ENCODE data around the gene SLC27A5. TPM values are rescaled to one million over a fixed set of nuclear protein-coding genes. Genes with fewer than 3 reads are reported as not detected.

The SLC27A5 gene
- total and polyA plus RNA-seq, 2 experiments from 2014 or later = 16.2 to 35.5 TPM

GRCh38 chr19:58456111-58456510 lies 55.7 kb downstream of the SLC27A5 start:
- peaks cover 2% of the 10 kb centered on the region; the same call in 1 of the 3 replicates for H3K9me3 Mint-ChIP-seq
- no peak for TF ChIP-seq NANOG (IDR thresholded peaks at IDR 0.05; ENCODE audit: borderline replicate concordance)
- TF ChIP-seq JUNB (IDR thresholded peaks at IDR 0.05; ENCODE audit: unreplicated experiment) = no peak
- TF ChIP-seq EZH2 (IDR thresholded peaks at IDR 0.05; ENCODE audit: low read depth, unreplicated experiment) = no peak
- TF ChIP-seq ZNF331 (CRISPR knock-in tag; IDR thresholded peaks at IDR 0.05; ENCODE audit: low read depth) = no peak
- no peak for DNase-seq (ENCODE audit: low spot score)

DNA sequence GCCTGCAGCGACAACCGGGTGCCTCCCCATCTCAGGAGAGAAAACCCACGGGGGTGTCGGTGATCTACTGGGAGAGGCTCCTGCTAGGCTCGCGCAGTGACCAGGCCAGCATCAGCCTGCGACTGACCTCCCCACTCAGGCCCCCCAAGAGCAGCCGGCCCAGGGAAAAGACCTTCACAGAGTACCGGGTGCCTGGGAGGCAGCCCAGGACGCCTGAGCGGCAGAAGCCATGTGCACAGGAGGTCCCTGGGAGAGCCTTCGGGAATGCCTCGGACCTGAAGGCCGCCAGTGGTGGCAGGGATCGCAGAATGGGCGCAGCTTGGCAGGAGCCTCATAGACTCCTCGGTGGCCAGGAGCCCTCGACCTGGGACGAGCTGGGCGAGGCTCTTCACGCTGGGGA lies 56.5 kb downstream of the SLC27A5 start:
- Mint-ChIP-seq H3K4me3 (no peak overlapping the region), H3K4me1 (peaks cover 5% of the 10 kb centered on the region; the same call in 2 of the 3 replicates), H3K27ac (no peak overlapping the region), H3K9me3 (peaks cover 9% of the 10 kb centered on the region; the same call in 2 of the 3 replicates), H3K36me3 (ENCODE audit: low read depth) (peaks cover 3% of the 10 kb centered on the region; the same call in 1 of the 3 replicates), H3K27me3 (ENCODE audit: insufficient read depth, low read depth, poor library complexity) (peaks cover 24% of the 10 kb centered on the region)
- Histone ChIP-seq H2AFZ (no peak overlapping the region), H3K9me2 (ENCODE audit: insufficient read depth) (peaks cover 4% of the 10 kb centered on the region; the same call in 1 of the 2 replicates), H3K27me3 (ENCODE audit: insufficient read depth) (peaks cover 12% of the 10 kb centered on the region), H3K4me2 (no peak overlapping the region), H3K79me2 (replicated peaks; ENCODE audit: insufficient read depth) (no peaks in the 10 kb centered on the region), H3K4me1 (ENCODE audit: insufficient read depth) (no peaks in the 10 kb centered on the region; the same call in 1 of the 2 replicates), H3K36me3 (ENCODE audit: insufficient read depth) (no peaks in the 10 kb centered on the region), H4K20me1 (replicated peaks; ENCODE audit: insufficient read depth) (no peaks in the 10 kb centered on the region), H3K27ac (ENCODE audit: low read depth) (no peak overlapping the region), H3K4me3 (no peak overlapping the region), H3F3A (replicated peaks; ENCODE audit: low read depth) (0 out of 2 replicates have a peak, but pooled peaks cover 3% of the 10 kb centered on the region)
- DNase-seq (ENCODE audit: low spot score) (no peak), ATAC-seq (no peak)
- TF ChIP-seq, protein P1, sequence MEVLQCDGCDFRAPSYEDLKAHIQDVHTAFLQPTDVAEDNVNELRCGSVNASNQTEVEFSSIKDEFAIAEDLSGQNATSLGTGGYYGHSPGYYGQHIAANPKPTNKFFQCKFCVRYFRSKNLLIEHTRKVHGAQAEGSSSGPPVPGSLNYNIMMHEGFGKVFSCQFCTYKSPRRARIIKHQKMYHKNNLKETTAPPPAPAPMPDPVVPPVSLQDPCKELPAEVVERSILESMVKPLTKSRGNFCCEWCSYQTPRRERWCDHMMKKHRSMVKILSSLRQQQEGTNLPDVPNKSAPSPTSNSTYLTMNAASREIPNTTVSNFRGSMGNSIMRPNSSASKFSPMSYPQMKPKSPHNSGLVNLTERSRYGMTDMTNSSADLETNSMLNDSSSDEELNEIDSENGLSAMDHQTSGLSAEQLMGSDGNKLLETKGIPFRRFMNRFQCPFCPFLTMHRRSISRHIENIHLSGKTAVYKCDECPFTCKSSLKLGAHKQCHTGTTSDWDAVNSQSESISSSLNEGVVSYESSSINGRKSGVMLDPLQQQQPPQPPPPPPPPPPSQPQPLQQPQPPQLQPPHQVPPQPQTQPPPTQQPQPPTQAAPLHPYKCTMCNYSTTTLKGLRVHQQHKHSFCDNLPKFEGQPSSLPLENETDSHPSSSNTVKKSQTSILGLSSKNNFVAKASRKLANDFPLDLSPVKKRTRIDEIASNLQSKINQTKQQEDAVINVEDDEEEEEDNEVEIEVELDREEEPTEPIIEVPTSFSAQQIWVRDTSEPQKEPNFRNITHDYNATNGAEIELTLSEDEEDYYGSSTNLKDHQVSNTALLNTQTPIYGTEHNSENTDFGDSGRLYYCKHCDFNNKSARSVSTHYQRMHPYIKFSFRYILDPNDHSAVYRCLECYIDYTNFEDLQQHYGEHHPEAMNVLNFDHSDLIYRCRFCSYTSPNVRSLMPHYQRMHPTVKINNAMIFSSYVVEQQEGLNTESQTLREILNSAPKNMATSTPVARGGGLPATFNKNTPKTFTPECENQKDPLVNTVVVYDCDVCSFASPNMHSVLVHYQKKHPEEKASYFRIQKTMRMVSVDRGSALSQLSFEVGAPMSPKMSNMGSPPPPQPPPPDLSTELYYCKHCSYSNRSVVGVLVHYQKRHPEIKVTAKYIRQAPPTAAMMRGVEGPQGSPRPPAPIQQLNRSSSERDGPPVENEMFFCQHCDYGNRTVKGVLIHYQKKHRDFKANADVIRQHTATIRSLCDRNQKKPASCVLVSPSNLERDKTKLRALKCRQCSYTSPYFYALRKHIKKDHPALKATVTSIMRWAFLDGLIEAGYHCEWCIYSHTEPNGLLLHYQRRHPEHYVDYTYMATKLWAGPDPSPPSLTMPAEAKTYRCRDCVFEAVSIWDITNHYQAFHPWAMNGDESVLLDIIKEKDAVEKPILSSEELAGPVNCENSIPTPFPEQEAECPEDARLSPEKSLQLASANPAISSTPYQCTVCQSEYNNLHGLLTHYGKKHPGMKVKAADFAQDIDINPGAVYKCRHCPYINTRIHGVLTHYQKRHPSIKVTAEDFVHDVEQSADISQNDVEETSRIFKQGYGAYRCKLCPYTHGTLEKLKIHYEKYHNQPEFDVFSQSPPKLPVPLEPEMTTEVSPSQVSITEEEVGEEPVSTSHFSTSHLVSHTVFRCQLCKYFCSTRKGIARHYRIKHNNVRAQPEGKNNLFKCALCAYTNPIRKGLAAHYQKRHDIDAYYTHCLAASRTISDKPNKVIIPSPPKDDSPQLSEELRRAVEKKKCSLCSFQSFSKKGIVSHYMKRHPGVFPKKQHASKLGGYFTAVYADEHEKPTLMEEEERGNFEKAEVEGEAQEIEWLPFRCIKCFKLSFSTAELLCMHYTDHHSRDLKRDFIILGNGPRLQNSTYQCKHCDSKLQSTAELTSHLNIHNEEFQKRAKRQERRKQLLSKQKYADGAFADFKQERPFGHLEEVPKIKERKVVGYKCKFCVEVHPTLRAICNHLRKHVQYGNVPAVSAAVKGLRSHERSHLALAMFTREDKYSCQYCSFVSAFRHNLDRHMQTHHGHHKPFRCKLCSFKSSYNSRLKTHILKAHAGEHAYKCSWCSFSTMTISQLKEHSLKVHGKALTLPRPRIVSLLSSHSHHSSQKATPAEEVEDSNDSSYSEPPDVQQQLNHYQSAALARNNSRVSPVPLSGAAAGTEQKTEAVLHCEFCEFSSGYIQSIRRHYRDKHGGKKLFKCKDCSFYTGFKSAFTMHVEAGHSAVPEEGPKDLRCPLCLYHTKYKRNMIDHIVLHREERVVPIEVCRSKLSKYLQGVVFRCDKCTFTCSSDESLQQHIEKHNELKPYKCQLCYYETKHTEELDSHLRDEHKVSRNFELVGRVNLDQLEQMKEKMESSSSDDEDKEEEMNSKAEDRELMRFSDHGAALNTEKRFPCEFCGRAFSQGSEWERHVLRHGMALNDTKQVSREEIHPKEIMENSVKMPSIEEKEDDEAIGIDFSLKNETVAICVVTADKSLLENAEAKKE (CRISPR knock-in tag; IDR thresholded peaks at IDR 0.05) = no peak
- TF ChIP-seq JUNB (IDR thresholded peaks at IDR 0.05; ENCODE audit: unreplicated experiment) (no peak), STAT1 (IDR thresholded peaks at IDR 0.05; ENCODE audit: unreplicated experiment) (no peak), CREB1 (CRISPR knock-in tag; IDR thresholded peaks at IDR 0.05; ENCODE audit: low read depth) (no peak), EZH2phosphoT487 (IDR thresholded peaks at IDR 0.05; ENCODE audit: unreplicated experiment) (no peak), ETS1 (IDR thresholded peaks at IDR 0.05) (no peak), ZNF331 (CRISPR knock-in tag; IDR thresholded peaks at IDR 0.05; ENCODE audit: low read depth) (no peak), NANOG (IDR thresholded peaks at IDR 0.05; ENCODE audit: borderline replicate concordance) (no peak), POLR2AphosphoS5 (IDR thresholded peaks at IDR 0.05; ENCODE audit: low read depth) (no peak), ZNF114 (CRISPR knock-in tag; IDR thresholded peaks at IDR 0.05) (no peak), EZH2 (IDR thresholded peaks at IDR 0.05; ENCODE audit: low read depth, unreplicated experiment) (no peak)

More at GRCh38 chr19:58456111-58456510, 55.7 kb downstream of the SLC27A5 start:
- Mint-ChIP-seq H3K4me1 (peaks cover 3% of the 10 kb centered on the region; the same call in 2 of the 3 replicates), H3K36me3 (ENCODE audit: low read depth) (no peaks in the 10 kb centered on the region; the same call in 2 of the 3 replicates), H3K27me3 (ENCODE audit: insufficient read depth, low read depth, poor library complexity) (peaks cover 16% of the 10 kb centered on the region), H3K27ac (no peak overlapping the region), H3K4me3 (no peak overlapping the region)
- no peak overlapping the region for H3K27ac ChIP-seq (ENCODE audit: low read depth)
- no peak overlapping the region for H3K4me3 ChIP-seq
- H2AFZ ChIP-seq = no peak overlapping the region
- ATAC-seq = no peak
- no peaks in the 10 kb centered on the region for H3K79me2 ChIP-seq (replicated peaks; ENCODE audit: insufficient read depth)
- H3F3A ChIP-seq (replicated peaks; ENCODE audit: low read depth) = no peaks in the 10 kb centered on the region
- peaks cover 4% of the 10 kb centered on the region; the same call in 1 of the 2 replicates for H3K9me2 ChIP-seq (ENCODE audit: insufficient read depth)
- no peaks in the 10 kb centered on the region for H4K20me1 ChIP-seq (replicated peaks; ENCODE audit: insufficient read depth)
- H3K4me1 ChIP-seq (ENCODE audit: insufficient read depth) = no peaks in the 10 kb centered on the region; the same call in 1 of the 2 replicates
- H3K4me2 ChIP-seq = no peak overlapping the region
- H3K27me3 ChIP-seq (ENCODE audit: insufficient read depth) = peaks cover 4% of the 10 kb centered on the region; the same call in 1 of the 2 replicates
- no peaks in the 10 kb centered on the region for H3K36me3 ChIP-seq (ENCODE audit: insufficient read depth)

Data from GM23338 (cell line).